ENCODE measurements around the gene TRIM27. TPM values are rescaled to one million over a fixed set of nuclear protein-coding genes. Genes with fewer than 3 reads are reported as not detected.
"Not testable (repeated sequence)": the region's sequence is repeated elsewhere in the genome, so short reads cannot be mapped to it uniquely, and the experiment has no call there.

Gene TRIM27
- total RNA-seq = 10 to 100 TPM; 30.0 to 48.0 (median 40.2) TPM

- H3K27me3 ChIP-seq = no peaks in the 10 kb centered on the region
- H3K36me3 ChIP-seq = peaks cover 29% of the 10 kb centered on the region
- peak; percentile 93 to 95 for DNase-seq (ENCODE audit: low spot score in 2 of 2)
- peak within 1 kb of the TSS; percentile 93 for H3K4me3 ChIP-seq
- H3K9me3 ChIP-seq = no peaks in the 10 kb centered on the region
- H3K27ac ChIP-seq = peak within 1 kb of the TSS; percentile 96
- TF ChIP-seq POLR2A (IDR thresholded peaks at IDR 0.05) (peak; percentile 49 to 71), POLR2AphosphoS5 (IDR thresholded peaks at IDR 0.05) (peak; percentile 75 to 86 (median 85)), EP300 (IDR thresholded peaks at IDR 0.05) (no peak)
- TF ChIP-seq, protein P1, sequence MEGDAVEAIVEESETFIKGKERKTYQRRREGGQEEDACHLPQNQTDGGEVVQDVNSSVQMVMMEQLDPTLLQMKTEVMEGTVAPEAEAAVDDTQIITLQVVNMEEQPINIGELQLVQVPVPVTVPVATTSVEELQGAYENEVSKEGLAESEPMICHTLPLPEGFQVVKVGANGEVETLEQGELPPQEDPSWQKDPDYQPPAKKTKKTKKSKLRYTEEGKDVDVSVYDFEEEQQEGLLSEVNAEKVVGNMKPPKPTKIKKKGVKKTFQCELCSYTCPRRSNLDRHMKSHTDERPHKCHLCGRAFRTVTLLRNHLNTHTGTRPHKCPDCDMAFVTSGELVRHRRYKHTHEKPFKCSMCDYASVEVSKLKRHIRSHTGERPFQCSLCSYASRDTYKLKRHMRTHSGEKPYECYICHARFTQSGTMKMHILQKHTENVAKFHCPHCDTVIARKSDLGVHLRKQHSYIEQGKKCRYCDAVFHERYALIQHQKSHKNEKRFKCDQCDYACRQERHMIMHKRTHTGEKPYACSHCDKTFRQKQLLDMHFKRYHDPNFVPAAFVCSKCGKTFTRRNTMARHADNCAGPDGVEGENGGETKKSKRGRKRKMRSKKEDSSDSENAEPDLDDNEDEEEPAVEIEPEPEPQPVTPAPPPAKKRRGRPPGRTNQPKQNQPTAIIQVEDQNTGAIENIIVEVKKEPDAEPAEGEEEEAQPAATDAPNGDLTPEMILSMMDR (IDR thresholded peaks at IDR 0.05) = no peak
- WGBS = 0% methylated on average over 15 of the region's 89 CpGs
- H3K4me1 ChIP-seq = peaks cover 20% of the 10 kb centered on the region
Observed at GRCh38 chr6:28923318-28924102, at the start of gene TRIM27. TRIM27 (minus strand) TSS chr6:28923985; CDS start chr6:28923632, 353 bp downstream.

DNA sequence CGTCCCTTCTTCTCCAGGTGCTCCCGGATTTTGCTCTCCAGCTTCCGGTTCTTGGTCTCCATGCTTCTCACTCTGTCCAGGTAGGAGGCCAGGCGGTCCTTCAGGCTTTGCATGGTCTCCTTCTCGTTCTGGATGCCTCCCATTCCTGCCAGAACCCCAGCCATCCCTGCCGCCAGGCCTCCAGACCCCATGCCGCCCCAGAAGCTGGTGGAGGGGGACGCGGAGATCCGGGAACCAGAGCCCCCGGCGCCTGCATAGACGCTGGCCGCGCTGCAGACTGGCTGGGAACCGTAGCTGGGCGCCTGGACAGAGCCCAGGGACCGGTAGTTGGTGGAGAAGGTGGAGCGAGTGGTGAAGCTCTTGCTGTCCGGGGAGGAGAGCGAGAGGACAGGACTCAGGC, 46.3 kb upstream of the TRIM27 start:
- not testable (repeated sequence) for H3K4me3 ChIP-seq; DNase-seq (ENCODE audit: low spot score in 2 of 2); H3K27ac ChIP-seq; H3K36me3 ChIP-seq; H3K9me3 ChIP-seq; H3K27me3 ChIP-seq; H3K4me1 ChIP-seq
- 95% methylated on average over 18 of the region's 21 CpGs for WGBS

GRCh38 chr6:28969129-28969528, 45.3 kb upstream of the TRIM27 start:
- Histone ChIP-seq H3K36me3 (no peaks in the 10 kb centered on the region), H3K27me3 (no peaks in the 10 kb centered on the region), H3K9me3 (peaks cover 7% of the 10 kb centered on the region), H3K27ac (no peak overlapping the region), H3K4me1 (no peaks in the 10 kb centered on the region), H3K4me3 (no peak overlapping the region)
- 81% methylated on average over 15 of the region's 15 CpGs for WGBS
- DNase-seq (ENCODE audit: low spot score in 2 of 2) = no peak
- no peak for TF ChIP-seq POLR2A (IDR thresholded peaks at IDR 0.05)
- TF ChIP-seq, protein P1 (IDR thresholded peaks at IDR 0.05) = no peak
- no peak for TF ChIP-seq EP300 (IDR thresholded peaks at IDR 0.05)
- TF ChIP-seq POLR2AphosphoS5 (IDR thresholded peaks at IDR 0.05) = no peak

DNA sequence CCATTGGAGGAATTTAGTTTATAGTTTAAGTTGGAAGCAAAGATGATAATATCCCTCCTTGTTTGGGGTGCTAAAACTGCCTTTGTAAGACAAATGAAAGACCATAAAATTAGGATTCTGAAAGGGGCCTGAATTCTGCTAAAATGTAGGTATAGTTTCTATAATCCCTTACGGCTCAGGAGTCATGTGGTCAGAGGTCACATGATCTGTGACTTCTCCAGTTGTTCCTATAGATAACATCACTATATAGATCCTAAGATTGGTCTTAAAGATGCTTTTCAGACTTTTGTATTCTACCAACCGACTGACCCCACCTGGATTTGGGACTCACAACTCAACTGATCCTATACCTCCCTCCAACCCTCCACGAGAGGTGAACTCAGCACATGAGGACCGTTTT, 44.7 kb upstream of the TRIM27 start:
- 88% methylated on average over 4 of the region's 4 CpGs for WGBS
- no peak for TF ChIP-seq POLR2AphosphoS5 (IDR thresholded peaks at IDR 0.05)
- no peak for TF ChIP-seq POLR2A (IDR thresholded peaks at IDR 0.05)
- TF ChIP-seq, protein P1 (IDR thresholded peaks at IDR 0.05) = no peak
- TF ChIP-seq EP300 (IDR thresholded peaks at IDR 0.05) = no peak
- no peak overlapping the region for H3K4me3 ChIP-seq
- no peaks in the 10 kb centered on the region for H3K27me3 ChIP-seq
- H3K9me3 ChIP-seq = peaks cover 7% of the 10 kb centered on the region
- H3K27ac ChIP-seq = no peak overlapping the region
- DNase-seq (ENCODE audit: low spot score in 2 of 2) = no peak
- no peaks in the 10 kb centered on the region for H3K36me3 ChIP-seq
- no peaks in the 10 kb centered on the region for H3K4me1 ChIP-seq

- TF ChIP-seq POLR2AphosphoS5 (IDR thresholded peaks at IDR 0.05) (no peak), EP300 (IDR thresholded peaks at IDR 0.05) (no peak), POLR2A (IDR thresholded peaks at IDR 0.05) (no peak)
- TF ChIP-seq, protein P1 (IDR thresholded peaks at IDR 0.05) = no peak
- no peaks in the 10 kb centered on the region for H3K27me3 ChIP-seq
- 78% methylated on average over 2 of the region's 2 CpGs for WGBS
- H3K4me1 ChIP-seq = no peaks in the 10 kb centered on the region
- no peak overlapping the region for H3K27ac ChIP-seq
- no peak overlapping the region for H3K4me3 ChIP-seq
- H3K36me3 ChIP-seq = no peaks in the 10 kb centered on the region
- DNase-seq (ENCODE audit: low spot score in 2 of 2) = no peak
- H3K9me3 ChIP-seq = peaks cover 7% of the 10 kb centered on the region
Observed at GRCh38 chr6:28965706-28966105, 41.9 kb upstream of the TRIM27 start.
